Measurements from ENCODE around the gene DIAPH2.

The DIAPH2 gene

DNA sequence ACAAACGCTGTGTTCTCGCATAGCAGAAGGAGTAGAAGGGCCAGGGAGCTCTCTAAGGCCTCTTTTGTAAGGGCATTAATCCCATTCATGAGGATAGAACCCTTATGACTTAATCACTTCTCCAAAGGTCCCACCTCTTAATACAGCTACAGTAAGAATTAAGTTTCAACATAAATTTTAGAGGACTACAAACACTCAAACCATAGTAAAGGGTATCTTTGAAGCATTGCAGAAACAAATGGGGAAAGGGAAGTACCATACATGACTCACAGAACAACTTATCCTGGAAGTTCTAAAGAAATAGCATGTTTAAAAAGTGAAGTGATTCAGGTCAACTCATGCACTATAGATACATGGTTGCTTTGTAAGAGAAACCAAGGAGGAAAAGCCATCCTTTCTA is 879.9 kb downstream of the DIAPH2 start:
- no peak overlapping the region for H3K4me3 ChIP-seq (ENCODE audit: low read length)
- H3K36me3 ChIP-seq (ENCODE audit: control insufficient read depth, insufficient read depth, low read length), result no peaks in the 10 kb centered on the region
- H3K9ac ChIP-seq (ENCODE audit: low read length), result no peak overlapping the region
- no peak overlapping the region for H3K27ac ChIP-seq (ENCODE audit: low read depth, low read length)
- H3K4me1 ChIP-seq (ENCODE audit: control insufficient read depth, insufficient read depth, low read length), result no peaks in the 10 kb centered on the region
- H3K27me3 ChIP-seq (ENCODE audit: control insufficient read depth, insufficient read depth, low read length), result no peaks in the 10 kb centered on the region

DNA sequence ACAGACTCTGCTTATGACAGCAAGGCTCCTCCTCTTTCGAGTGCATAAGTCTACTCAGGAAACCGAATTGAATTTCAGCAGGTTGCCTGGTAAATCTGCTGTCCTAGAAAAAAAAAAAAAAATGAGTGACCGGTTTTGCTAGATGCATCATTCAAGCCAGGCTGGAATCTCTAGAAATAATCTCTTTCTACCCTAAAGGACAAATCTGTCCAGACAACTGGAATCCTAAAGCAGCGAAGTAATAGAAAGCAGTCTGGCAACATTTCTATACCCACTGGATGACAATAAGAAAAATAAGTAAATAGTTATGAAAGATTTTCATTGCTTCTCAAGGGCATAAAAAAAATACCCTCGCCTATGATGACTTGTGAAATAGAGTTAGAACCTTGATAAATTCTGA is 902.5 kb downstream of the DIAPH2 start:
- no peaks in the 10 kb centered on the region for H3K4me1 ChIP-seq (ENCODE audit: control insufficient read depth, insufficient read depth, low read length)
- H3K4me3 ChIP-seq (ENCODE audit: low read length), result no peak overlapping the region
- no peak overlapping the region for H3K27ac ChIP-seq (ENCODE audit: low read depth, low read length)
- H3K36me3 ChIP-seq (ENCODE audit: control insufficient read depth, insufficient read depth, low read length), result no peaks in the 10 kb centered on the region
- no peak overlapping the region for H3K9ac ChIP-seq (ENCODE audit: low read length)
- H3K27me3 ChIP-seq (ENCODE audit: control insufficient read depth, insufficient read depth, low read length), result no peaks in the 10 kb centered on the region

DNA sequence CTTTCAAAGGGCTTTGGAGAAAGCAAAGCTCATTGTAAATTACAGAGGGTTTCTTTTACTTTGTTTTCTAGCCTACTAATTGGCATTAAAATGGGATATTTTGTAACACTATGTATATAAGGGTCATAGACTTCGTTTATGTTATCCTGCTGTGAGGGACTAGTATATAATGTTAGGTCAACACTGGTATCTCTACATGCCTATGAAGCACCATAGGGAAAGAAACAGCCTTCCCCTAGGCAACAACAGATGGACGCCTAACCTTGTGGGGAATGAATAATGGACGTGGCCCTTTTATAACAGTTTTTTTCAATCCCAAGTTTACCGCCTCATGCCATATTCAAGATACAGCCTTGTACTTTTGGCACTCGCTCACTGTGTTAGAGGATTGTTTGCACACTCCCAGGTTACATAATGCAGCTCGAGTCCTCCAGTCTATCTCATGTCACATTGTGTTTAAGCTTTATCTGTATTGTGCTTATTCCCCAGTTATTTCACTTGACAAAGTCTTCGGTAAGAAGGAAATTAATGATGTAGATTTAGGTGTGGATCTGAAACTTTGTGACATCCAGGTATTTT is 910.1 kb downstream of the DIAPH2 start:
- no peaks in the 10 kb centered on the region for H3K27me3 ChIP-seq (ENCODE audit: control insufficient read depth, insufficient read depth, low read length)
- no peaks in the 10 kb centered on the region for H3K36me3 ChIP-seq (ENCODE audit: control insufficient read depth, insufficient read depth, low read length)
- H3K4me3 ChIP-seq (ENCODE audit: low read length), result no peak overlapping the region
- H3K27ac ChIP-seq (ENCODE audit: low read depth, low read length), result no peak overlapping the region
- H3K4me1 ChIP-seq (ENCODE audit: control insufficient read depth, insufficient read depth, low read length), result no peaks in the 10 kb centered on the region
- no peak overlapping the region for H3K9ac ChIP-seq (ENCODE audit: low read length)

DNA sequence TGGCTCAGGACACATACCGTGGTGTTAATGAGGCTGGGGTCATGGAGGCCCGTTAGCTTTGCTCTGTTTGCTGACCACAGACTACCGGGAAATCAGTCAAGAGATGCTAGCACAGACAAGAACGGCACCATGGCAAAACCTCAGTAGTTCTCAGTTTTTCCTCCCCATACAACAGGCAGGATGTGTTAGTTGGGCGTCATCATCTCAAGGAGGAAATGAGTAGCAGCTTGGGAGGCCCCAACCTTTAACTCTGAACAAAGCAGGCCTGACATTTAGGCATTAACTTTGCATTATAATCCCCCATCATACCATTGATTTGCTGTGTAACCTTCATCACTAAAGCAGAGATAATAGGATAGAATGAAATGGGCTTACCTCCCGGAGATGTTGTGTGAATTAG is 913.3 kb downstream of the DIAPH2 start:
- Histone ChIP-seq H3K4me1 (ENCODE audit: control insufficient read depth, insufficient read depth, low read length) (no peaks in the 10 kb centered on the region), H3K27ac (ENCODE audit: low read depth, low read length) (no peak overlapping the region), H3K9ac (ENCODE audit: low read length) (no peak overlapping the region), H3K4me3 (ENCODE audit: low read length) (no peak overlapping the region), H3K27me3 (ENCODE audit: control insufficient read depth, insufficient read depth, low read length) (no peaks in the 10 kb centered on the region), H3K36me3 (ENCODE audit: control insufficient read depth, insufficient read depth, low read length) (no peaks in the 10 kb centered on the region)

DNA sequence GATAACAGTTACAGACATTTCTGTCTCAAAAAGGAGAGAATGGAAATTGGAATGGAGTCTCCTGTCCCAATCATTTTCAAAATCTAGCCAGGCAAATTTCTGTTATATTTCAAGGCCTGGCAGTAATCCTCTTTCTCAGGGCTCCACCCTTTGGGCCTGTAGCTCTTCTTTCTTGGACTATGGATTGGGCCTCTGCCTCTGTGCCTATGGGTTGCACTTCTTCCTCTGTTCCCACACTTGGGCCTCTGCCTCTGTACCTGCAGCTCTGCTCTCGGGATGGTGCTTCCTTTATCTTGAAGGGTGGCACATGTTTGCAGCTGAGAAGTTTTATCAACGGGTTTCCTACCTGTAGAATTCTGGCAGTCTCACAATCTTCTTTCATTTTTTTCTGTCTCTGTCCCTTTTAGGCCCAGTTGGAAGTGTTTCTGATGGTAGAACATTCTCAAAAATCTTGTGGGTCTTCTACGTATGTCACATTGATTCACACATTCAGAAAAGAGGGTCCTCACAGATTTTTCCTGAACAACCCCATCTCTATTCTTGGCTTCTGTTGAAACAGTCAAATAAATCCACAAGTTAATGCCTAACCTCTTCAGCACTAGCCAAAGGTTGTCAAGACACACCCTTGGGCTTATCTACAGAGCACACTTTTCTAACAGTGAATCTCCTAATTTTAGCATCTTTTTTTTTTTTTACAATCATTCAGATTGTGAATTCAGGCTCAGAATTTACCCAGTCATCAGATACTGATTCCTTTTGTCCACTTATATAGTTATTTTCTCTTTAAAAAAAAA is 918.0 kb downstream of the DIAPH2 start:
- Histone ChIP-seq H3K4me1 (ENCODE audit: control insufficient read depth, insufficient read depth, low read length) (no peaks in the 10 kb centered on the region), H3K4me3 (ENCODE audit: low read length) (no peak overlapping the region), H3K36me3 (ENCODE audit: control insufficient read depth, insufficient read depth, low read length) (no peaks in the 10 kb centered on the region), H3K27ac (ENCODE audit: low read depth, low read length) (no peak overlapping the region), H3K27me3 (ENCODE audit: control insufficient read depth, insufficient read depth, low read length) (no peaks in the 10 kb centered on the region), H3K9ac (ENCODE audit: low read length) (no peak overlapping the region)

DNA sequence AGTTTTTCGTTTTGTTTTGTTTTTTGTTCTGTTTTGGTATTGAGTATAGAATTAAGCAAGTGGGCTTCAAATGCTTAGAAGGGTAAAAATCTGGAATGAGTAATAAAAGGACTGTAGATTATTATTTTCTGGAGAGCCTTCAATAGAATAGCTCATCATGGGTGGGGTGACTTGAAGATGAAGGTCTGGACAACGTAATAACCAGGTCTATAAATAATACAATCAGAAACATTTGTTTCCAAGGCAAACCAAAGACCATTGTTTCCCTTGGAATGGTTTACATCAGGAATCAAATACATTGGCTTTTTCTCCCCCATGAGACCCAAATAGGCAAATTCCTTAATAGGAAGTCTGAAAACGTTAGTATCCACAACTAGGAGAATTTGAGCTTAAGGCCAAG is 920.6 kb downstream of the DIAPH2 start:
- no peaks in the 10 kb centered on the region for H3K4me1 ChIP-seq (ENCODE audit: control insufficient read depth, insufficient read depth, low read length)
- no peaks in the 10 kb centered on the region for H3K27me3 ChIP-seq (ENCODE audit: control insufficient read depth, insufficient read depth, low read length)
- no peaks in the 10 kb centered on the region for H3K36me3 ChIP-seq (ENCODE audit: control insufficient read depth, insufficient read depth, low read length)
- H3K27ac ChIP-seq (ENCODE audit: low read depth, low read length), result no peak overlapping the region
- H3K4me3 ChIP-seq (ENCODE audit: low read length), result no peak overlapping the region
- H3K9ac ChIP-seq (ENCODE audit: low read length), result no peak overlapping the region

DNA sequence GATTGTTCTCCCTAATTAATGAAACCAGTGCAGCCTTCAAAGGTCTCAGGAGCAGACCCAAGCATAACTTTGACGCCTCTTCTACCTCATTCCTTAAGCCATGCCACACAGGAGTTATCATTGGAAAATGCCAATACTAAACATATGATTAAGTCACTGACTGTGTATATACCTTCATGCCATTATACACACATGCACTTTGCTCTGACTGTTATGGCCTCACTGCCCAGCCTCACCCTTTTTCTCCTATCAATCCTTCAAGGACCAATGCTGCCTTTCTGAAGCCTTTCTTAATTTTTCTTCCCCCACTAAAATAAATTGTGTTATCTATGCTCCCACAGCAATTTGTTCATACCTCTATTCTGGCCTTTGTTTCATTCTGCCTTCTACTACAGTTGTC is 924.7 kb downstream of the DIAPH2 start:
- Histone ChIP-seq H3K36me3 (ENCODE audit: control insufficient read depth, insufficient read depth, low read length) (no peaks in the 10 kb centered on the region), H3K27ac (ENCODE audit: low read depth, low read length) (no peak overlapping the region), H3K4me3 (ENCODE audit: low read length) (no peak overlapping the region), H3K27me3 (ENCODE audit: control insufficient read depth, insufficient read depth, low read length) (no peaks in the 10 kb centered on the region), H3K9ac (ENCODE audit: low read length) (no peak overlapping the region), H3K4me1 (ENCODE audit: control insufficient read depth, insufficient read depth, low read length) (no peaks in the 10 kb centered on the region)

DNA sequence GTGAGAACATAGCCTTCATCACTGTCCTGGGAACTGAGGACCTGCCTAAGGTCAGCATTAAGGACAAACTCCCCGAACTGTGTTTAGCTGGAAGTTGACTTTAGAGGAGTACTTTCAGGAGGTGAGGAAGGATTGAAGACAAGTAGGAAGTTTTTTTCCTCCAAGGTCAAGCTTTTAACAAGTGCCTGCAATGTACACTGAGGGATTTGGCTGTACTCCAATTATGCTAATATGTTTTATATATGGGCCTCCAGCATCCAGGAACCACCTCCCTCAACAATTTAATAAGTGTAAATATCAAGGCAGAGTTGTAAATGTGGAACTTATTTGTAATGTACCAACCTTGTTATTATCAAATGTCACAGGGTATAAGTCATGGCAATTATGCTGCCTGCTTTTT is 925.3 kb downstream of the DIAPH2 start:
- no peaks in the 10 kb centered on the region for H3K36me3 ChIP-seq (ENCODE audit: control insufficient read depth, insufficient read depth, low read length)
- H3K9ac ChIP-seq (ENCODE audit: low read length), result no peak overlapping the region
- no peaks in the 10 kb centered on the region for H3K27me3 ChIP-seq (ENCODE audit: control insufficient read depth, insufficient read depth, low read length)
- H3K4me3 ChIP-seq (ENCODE audit: low read length), result no peak overlapping the region
- H3K27ac ChIP-seq (ENCODE audit: low read depth, low read length), result no peak overlapping the region
- no peaks in the 10 kb centered on the region for H3K4me1 ChIP-seq (ENCODE audit: control insufficient read depth, insufficient read depth, low read length)

DNA sequence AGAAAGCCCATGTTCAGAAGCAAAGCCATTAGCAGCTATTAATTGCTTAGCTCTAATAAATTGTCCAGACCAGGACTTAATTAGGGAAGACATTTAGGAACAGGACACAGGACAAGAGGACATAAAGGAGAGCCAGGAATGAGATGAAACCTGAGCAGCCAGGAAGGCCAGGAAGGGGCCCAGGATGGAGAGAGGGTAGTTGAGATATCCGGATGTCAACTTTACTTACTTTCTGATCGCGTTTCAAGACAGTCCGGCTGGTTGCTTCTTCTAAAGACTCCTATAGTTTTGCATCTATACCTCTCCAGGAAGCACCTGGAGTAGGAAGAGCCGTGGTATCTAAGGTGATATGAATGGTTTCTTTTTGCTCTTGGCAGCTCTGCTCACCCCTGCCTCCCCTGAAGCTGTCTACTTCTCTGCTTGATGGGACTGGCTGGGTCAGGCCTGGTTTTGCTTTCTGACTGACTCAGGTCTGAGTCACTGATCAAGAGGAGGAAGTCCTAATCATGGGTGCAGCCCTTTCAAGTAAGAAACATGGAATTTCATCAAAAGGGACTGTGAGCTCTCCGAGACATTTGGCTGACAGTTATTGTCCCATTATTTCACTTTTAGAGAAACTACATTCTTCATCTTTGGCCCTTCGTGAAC is 932.4 kb downstream of the DIAPH2 start:
- Histone ChIP-seq H3K4me1 (ENCODE audit: control insufficient read depth, insufficient read depth, low read length) (no peaks in the 10 kb centered on the region), H3K9ac (ENCODE audit: low read length) (no peak overlapping the region), H3K27ac (ENCODE audit: low read depth, low read length) (no peak overlapping the region), H3K27me3 (ENCODE audit: control insufficient read depth, insufficient read depth, low read length) (no peaks in the 10 kb centered on the region), H3K36me3 (ENCODE audit: control insufficient read depth, insufficient read depth, low read length) (no peaks in the 10 kb centered on the region), H3K4me3 (ENCODE audit: low read length) (no peak overlapping the region)

DNA sequence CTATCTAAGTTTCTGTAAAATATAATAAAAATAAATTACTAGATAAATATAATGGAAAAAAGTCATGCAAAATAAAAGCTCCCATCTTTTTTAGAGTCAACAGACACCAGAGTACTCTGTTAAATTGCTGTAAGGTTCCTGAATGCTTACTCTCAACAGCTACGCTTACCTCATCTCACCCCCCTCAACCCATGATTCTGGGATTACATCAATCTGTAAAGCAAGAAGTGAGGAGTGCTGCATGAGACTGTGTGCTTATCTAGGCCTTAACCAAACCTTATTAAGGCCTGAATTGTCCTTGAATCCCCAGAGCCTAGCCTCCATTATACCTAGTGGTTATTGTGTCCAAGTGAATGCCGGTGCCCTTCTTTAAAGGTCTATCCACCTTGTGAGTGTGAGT is 934.9 kb downstream of the DIAPH2 start:
- Histone ChIP-seq H3K27me3 (ENCODE audit: control insufficient read depth, insufficient read depth, low read length) (no peaks in the 10 kb centered on the region), H3K4me1 (ENCODE audit: control insufficient read depth, insufficient read depth, low read length) (no peaks in the 10 kb centered on the region), H3K9ac (ENCODE audit: low read length) (no peak overlapping the region), H3K4me3 (ENCODE audit: low read length) (no peak overlapping the region), H3K27ac (ENCODE audit: low read depth, low read length) (no peak overlapping the region), H3K36me3 (ENCODE audit: control insufficient read depth, insufficient read depth, low read length) (no peaks in the 10 kb centered on the region)

DNA sequence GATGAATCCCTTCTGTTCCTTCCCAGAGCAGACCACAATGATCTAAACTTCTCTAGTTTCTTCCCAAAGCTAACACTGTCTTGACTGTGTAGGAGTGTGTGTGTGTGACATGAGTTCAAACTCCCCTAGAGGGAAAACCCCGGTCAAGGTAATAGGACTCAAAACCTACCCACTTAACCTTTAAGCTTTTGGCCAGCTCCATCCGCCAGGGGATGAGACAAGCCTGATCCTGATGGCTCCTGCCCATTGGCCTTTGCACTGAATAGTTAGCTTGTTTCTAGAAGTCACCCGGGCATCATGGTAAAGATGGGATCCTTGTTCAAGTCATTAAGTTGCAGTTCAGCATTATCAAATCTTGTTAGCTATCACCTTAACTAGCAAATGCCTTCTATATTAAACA is 937.5 kb downstream of the DIAPH2 start:
- Histone ChIP-seq H3K27me3 (ENCODE audit: control insufficient read depth, insufficient read depth, low read length) (no peaks in the 10 kb centered on the region), H3K4me3 (ENCODE audit: low read length) (no peak overlapping the region), H3K4me1 (ENCODE audit: control insufficient read depth, insufficient read depth, low read length) (no peaks in the 10 kb centered on the region), H3K9ac (ENCODE audit: low read length) (no peak overlapping the region), H3K36me3 (ENCODE audit: control insufficient read depth, insufficient read depth, low read length) (no peaks in the 10 kb centered on the region), H3K27ac (ENCODE audit: low read depth, low read length) (no peak overlapping the region)

DNA sequence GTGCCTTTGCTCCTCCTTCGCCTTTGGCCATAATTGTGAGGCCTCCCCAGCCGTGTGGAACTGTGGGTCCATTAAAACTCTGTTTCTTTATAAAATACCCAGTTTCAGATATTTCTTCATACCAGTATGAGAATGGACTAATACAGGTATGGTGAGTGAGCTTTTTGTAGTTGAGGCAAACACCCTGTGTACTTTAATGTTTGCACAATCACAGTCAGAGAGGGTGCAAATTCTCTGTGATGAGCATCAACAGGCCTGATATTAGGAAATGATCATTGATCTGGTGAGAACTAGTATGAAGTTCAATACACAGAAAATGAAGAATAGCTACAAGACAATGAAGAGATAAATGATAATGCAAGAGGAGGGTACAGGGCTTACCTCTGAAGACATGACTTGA is 943.7 kb downstream of the DIAPH2 start:
- Histone ChIP-seq H3K9ac (ENCODE audit: low read length) (no peak overlapping the region), H3K27ac (ENCODE audit: low read depth, low read length) (no peak overlapping the region), H3K36me3 (ENCODE audit: control insufficient read depth, insufficient read depth, low read length) (no peaks in the 10 kb centered on the region), H3K27me3 (ENCODE audit: control insufficient read depth, insufficient read depth, low read length) (no peaks in the 10 kb centered on the region), H3K4me3 (ENCODE audit: low read length) (no peak overlapping the region), H3K4me1 (ENCODE audit: control insufficient read depth, insufficient read depth, low read length) (no peaks in the 10 kb centered on the region)
